ENCODE data around the gene SLX4IP. TPM values are rescaled to one million over a fixed set of nuclear protein-coding genes. Genes with fewer than 3 reads are reported as not detected.

SLX4IP gene
- total and polyA plus RNA-seq, 2 of the 13 experiments (the other 11 are each of a cell fraction or from before 2014, with no cell fraction given), result 3.6 to 7.3 TPM

GRCh38 chr20:10609770-10610169, 174.7 kb downstream of the SLX4IP start:
- H3K4me2 ChIP-seq (ENCODE audit: low read depth, low read length), result no peak overlapping the region
- ChIA-PET CTCF (ENCODE audit: low intra/inter-chr PET ratio, low total read pairs) (no interaction called here), POLR2A (interaction anchor here (0.5 to 0.9 kb wide), 3 partner anchors 44 to 64 kb away, joined by 3 to 5 read pairs (median 4); partner anchors contain the start of gene JAG1)
- intact Hi-C loops (cut with micrococcal nuclease; ENCODE audit: unreplicated experiment), result no loop called here
- no peaks in the 10 kb centered on the region for H3K9me3 ChIP-seq (ENCODE audit: low read length)
- no peak overlapping the region for H3K27ac ChIP-seq (ENCODE audit: extremely low read length, insufficient read depth, low read length)
- DNase-seq (ENCODE audit: low spot score), result no peak
- no TSS peak for BruUV-seq (replicated peaks)
- H3K79me2 ChIP-seq (ENCODE audit: insufficient read depth, low read length), result no peaks in the 10 kb centered on the region
- no peaks in the 10 kb centered on the region for H4K20me1 ChIP-seq (ENCODE audit: insufficient read depth, low read length)
- H3K9ac ChIP-seq (ENCODE audit: insufficient read depth, low read depth, low read length), result no peak overlapping the region
- H2AFZ ChIP-seq (ENCODE audit: low read length), result no peak overlapping the region
- H3K4me3 ChIP-seq (replicated peaks in 1 of 3; ENCODE audit: insufficient read depth in 1 of 3, low read depth in 2 of 3, low read length in 3 of 3), result no peak overlapping the region
- no peak for ATAC-seq
- in situ Hi-C loops (cut with HindIII; ENCODE audit: extremely low pct_ligation_motif_present, low pct_unique_long_range_greater_than_20kb), result no loop called here
- H3K4me1 ChIP-seq (ENCODE audit: insufficient read depth, low read length), result peaks cover 11% of the 10 kb centered on the region
- no peak for FAIRE-seq
- no peaks in the 10 kb centered on the region for H3K27me3 ChIP-seq (ENCODE audit: control insufficient read depth in 1 of 2, insufficient read depth in 2 of 2, low read length in 2 of 2)
- TF ChIP-seq ZC3H4 (CRISPR knock-in tag; IDR thresholded peaks at IDR 0.05; ENCODE audit: borderline replicate concordance) (no peak), CCAR2 (optimal IDR thresholded peaks at IDR 0.05; ENCODE audit: low read depth, low read length) (no peak), HBP1 (CRISPR knock-in tag; IDR thresholded peaks at IDR 0.05; ENCODE audit: low read depth) (no peak), RELA (CRISPR knock-in tag; IDR thresholded peaks at IDR 0.05) (no peak), DDIT3 (CRISPR knock-in tag; IDR thresholded peaks at IDR 0.05) (no peak), ZFP41 (CRISPR knock-in tag; IDR thresholded peaks at IDR 0.05; ENCODE audit: borderline replicate concordance) (no peak), SOX6 (IDR thresholded peaks at IDR 0.05) (no peak), SOX6 (CRISPR knock-in tag; IDR thresholded peaks at IDR 0.05) (no peak), SALL1 (CRISPR knock-in tag; IDR thresholded peaks at IDR 0.05) (no peak), FOSL2 (CRISPR knock-in tag; IDR thresholded peaks at IDR 0.05) (no peak), KMT2B (CRISPR knock-in tag; IDR thresholded peaks at IDR 0.05) (no peak), KLF16 (CRISPR knock-in tag; IDR thresholded peaks at IDR 0.05) (no peak)
- TF ChIP-seq, protein P1, sequence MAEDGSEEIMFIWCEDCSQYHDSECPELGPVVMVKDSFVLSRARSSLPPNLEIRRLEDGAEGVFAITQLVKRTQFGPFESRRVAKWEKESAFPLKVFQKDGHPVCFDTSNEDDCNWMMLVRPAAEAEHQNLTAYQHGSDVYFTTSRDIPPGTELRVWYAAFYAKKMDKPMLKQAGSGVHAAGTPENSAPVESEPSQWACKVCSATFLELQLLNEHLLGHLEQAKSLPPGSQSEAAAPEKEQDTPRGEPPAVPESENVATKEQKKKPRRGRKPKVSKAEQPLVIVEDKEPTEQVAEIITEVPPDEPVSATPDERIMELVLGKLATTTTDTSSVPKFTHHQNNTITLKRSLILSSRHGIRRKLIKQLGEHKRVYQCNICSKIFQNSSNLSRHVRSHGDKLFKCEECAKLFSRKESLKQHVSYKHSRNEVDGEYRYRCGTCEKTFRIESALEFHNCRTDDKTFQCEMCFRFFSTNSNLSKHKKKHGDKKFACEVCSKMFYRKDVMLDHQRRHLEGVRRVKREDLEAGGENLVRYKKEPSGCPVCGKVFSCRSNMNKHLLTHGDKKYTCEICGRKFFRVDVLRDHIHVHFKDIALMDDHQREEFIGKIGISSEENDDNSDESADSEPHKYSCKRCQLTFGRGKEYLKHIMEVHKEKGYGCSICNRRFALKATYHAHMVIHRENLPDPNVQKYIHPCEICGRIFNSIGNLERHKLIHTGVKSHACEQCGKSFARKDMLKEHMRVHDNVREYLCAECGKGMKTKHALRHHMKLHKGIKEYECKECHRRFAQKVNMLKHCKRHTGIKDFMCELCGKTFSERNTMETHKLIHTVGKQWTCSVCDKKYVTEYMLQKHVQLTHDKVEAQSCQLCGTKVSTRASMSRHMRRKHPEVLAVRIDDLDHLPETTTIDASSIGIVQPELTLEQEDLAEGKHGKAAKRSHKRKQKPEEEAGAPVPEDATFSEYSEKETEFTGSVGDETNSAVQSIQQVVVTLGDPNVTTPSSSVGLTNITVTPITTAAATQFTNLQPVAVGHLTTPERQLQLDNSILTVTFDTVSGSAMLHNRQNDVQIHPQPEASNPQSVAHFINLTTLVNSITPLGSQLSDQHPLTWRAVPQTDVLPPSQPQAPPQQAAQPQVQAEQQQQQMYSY (CRISPR knock-in tag; IDR thresholded peaks at IDR 0.05), result no peak
- H3K36me3 ChIP-seq (replicated peaks in 1 of 2; ENCODE audit: control insufficient read depth in 1 of 2, insufficient read depth in 2 of 2, low read length in 2 of 2), result peaks cover 0 to 6% of the 10 kb centered on the region in 2 experiments; a peak in 3 of 5 replicates
